GM21526 (cell line): ENCODE measurements around the gene DDX52.
"Not testable (repeated sequence)": the region's sequence is repeated elsewhere in the genome, so short reads cannot be mapped to it uniquely, and the experiment has no call there.

Source experiments
- ATAC-seq: cut with Tn5 transposase; IDR thresholded peaks from one replicate; pipeline ENCODE4 v1.9.1; 2021; ENCODE audit warnings: moderate library complexity; ENCODE audit not compliant: unreplicated experiment, low FRiP score

Gene DDX52, protein sequence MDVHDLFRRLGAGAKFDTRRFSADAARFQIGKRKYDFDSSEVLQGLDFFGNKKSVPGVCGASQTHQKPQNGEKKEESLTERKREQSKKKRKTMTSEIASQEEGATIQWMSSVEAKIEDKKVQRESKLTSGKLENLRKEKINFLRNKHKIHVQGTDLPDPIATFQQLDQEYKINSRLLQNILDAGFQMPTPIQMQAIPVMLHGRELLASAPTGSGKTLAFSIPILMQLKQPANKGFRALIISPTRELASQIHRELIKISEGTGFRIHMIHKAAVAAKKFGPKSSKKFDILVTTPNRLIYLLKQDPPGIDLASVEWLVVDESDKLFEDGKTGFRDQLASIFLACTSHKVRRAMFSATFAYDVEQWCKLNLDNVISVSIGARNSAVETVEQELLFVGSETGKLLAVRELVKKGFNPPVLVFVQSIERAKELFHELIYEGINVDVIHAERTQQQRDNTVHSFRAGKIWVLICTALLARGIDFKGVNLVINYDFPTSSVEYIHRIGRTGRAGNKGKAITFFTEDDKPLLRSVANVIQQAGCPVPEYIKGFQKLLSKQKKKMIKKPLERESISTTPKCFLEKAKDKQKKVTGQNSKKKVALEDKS

DNA sequence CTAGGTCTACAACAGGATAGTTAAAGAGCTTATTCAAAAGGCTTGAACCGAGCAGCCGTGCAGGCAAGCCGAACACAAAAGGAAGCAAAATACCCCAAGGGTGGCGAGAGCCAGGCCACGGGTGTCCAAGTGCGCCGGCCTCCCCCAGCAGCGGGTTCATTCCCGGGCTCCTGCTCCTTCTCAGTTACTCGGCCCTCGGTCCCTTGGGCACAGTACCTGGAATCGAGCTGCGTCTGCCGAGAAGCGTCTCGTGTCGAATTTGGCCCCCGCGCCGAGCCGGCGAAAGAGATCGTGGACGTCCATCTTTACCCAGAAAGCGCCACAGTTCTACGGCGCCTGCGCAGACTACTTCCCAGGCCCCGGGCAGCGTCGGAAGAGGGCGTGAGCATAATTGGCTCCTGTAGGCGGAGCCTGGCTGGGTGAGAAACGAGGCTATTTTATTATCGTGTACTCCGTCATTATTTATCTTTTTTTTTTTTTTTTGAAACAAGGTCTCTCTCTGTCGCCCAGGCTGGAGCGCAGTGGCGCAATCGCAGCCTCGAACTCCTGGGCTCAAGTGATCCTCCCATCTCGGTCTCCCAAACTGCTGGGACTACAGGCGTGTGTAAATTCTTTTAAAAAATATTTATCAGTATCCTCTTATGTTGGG, at the start of gene DDX52:
TSS of gene DDX52 (minus strand) at position 329 of the 649 bp plus-strand sequence. CDS start at position 303, 26 bp downstream.
- peak; percentile 89 for ATAC-seq

DNA sequence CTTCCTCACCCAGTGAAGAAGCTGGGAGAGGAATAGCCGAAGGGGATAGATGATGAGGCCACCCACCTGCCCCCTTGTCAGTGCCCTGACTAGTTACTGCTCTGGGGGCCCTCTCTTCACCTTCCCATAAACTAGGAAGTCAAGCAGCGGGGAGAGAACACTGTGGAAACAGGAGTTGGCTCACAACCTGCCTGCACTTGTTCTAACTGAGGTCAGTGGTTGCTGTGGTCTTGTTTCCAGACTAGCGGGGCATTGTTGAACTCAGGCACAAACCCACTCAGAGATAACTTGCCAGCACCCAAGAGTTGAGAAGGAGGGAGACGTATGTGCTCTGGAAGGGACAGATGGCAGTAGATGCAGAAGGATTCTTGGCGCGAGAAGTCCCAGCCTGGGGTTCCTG, 48.6 kb upstream of the DDX52 start:
- no peak for ATAC-seq

DNA sequence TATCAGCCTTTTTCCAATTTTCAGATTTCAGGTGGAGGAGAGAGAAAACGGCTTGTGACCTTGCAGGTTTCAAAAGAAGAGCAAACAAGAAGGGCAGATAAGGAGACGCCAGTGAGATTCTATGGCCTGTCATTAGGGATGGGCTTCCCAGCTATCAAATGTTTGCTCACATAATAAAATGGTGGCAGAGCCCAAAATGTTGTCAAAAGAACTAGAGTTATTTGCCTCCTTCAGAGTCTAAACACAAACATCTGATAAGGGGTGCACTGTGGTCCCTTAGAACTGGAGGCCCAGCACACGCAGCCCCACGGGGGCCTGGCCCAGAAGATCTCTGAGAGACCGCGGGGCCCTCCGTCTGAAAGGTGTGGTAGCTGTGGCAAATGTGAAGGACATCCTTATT, 46.1 kb upstream of the DDX52 start:
- ATAC-seq, result no peak

DNA sequence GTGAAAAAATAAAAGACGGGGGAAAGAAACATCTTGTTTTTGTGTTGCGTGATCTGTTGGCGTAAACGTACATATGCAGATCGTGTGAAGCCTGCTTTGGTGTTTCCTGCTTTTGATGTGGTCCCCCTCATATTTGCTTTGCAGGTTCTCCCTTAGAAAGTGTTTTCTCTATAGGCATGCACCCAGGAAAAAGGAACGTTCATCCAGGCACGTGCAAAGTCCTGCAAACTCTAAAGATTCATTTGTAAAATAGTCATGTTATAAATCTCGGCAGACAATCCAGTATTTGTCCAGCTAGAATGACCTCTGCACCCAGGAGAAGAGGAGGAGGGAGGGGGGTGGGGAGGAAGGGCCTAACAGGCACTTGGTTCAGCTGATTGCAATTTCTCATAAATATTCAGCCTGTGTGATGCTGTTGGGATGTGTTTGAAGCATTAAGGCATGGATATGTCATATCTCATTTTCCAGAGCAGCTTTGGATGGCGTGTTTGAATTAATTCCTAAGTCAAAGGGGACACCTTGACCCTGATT, 40.3 kb upstream of the DDX52 start:
- ATAC-seq, result no peak

DNA sequence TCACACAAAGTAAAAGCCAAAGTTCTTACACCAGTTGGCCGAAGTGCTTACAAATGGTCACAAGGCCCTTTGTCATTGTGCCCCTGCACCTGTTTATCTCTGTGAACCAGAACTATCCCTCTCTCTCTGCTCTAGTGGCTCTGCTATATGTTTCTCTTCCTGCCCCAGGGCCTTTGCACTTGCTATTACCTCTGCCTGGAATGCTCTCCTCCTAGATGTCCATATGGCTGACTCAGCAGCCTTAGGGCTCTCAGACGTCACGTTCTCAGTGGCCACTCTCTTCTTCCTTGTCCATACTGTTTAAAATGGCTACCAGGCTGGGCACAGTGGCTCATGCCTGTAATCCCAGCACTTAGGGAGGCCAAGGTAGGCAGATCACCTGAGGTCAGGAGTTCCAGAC, 38.8 kb upstream of the DDX52 start:
- ATAC-seq, result no peak

DNA sequence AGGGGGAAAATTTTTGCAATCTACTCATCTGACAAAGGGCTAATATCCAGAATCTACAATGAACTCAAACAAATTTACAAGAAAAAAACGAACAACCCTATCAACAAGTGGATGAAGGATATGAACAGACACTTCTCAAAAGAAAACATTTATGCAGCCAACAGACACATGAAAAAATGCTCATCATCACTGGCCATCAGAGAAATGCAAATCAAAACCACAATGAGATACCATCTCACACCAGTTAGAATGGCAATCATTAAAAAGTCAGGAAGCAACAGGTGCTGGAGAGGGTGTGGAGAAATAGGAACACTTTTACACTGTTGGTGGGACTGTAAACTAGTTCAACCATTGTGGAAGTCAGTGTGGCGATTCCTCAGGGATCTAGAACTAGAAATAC, 36.7 kb upstream of the DDX52 start:
- not testable (repeated sequence) for ATAC-seq

DNA sequence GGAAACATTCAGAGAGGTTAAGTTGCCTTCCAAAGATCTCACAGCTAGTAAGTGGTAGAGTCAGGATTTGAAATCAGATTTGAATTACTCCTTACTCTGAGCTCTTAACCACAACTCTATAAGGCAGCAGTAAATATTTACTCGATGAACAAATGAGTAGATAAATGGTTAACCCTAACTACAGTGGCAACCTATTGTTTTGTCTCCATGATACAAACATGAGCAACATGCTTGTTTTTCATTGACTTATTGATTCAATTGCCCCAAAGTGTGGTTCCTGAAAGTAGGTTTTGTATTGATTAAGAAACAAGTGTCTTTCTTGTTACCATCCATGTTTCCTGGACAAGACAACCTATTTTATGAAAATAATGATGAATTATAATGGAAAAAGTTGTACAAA, 34.8 kb upstream of the DDX52 start:
- no peak for ATAC-seq

DNA sequence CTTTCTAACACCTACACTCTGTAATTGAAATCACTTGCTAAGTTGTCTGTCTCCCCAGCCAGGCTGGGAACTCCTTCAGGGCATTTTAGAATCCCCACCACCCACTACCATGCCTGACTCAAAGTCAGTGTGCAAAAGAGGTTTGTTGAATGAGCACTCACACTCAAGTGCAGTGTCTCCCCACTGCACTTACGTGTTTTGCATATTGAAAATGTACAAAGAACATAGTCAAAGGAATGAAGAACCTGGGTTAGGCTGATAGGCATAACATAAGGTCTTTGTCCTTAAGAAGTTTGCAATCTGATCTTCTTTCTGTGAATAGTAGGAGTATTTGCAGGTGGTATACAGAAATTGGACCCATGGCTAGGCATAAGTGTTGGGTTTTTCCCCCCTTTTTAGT, 33.8 kb upstream of the DDX52 start:
- ATAC-seq, result no peak

DNA sequence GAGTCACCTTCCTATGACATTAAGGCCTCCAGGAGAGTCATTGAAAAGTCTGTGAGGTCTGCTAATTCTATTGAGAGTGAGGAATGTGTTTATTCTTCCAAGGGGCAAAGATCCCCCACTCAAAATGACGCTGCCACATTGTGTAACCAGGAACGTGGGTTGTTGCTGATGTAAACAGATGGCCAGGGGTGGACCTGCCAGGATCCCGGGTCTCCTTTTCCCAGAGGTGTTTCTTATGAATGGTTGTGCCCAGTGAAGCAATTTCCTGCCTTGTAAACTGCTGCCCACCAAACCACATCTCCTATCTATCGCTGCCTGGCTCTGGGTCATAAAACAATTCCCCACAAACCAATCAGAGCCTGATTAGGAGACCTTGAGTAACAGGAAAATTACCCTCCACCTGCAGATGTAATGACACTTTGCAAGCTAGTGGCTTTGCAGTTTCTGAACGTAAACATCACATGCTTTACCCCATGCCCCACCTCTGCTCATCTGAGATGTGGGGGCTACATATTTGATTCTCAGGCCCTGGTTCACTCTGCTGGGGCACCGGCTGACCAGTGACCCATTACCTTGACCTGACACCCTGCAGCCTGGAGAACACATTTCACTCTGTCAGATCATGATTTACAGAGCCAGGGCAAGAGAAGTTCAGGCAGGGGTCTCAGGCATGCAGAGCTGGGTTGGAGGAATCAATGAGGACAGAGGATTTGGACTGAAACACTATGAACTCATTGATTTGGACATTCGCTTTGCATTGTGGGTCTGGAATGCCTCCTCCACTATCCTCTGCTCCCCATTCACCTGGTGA, 33.1 kb upstream of the DDX52 start:
- ATAC-seq, result no peak

DNA sequence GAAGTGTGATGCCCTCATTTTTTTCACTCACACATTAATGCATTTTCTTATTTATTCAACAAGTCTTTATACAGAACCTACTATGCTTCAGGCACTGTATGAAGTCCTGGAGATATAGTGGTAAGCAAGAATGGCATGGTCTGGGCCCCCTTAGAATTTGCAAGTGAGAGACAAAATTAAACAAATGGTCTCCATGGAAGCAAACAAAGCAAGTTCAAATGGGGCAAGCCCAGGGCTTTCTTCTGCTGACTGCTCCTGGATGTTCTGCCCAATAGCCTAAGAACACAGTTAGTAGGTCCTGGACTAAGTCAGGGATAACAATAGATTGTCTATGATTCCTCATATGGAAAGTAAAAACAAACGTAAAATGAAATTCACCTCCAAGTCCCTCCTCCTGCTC, 31.3 kb upstream of the DDX52 start:
- ATAC-seq, result no peak

DNA sequence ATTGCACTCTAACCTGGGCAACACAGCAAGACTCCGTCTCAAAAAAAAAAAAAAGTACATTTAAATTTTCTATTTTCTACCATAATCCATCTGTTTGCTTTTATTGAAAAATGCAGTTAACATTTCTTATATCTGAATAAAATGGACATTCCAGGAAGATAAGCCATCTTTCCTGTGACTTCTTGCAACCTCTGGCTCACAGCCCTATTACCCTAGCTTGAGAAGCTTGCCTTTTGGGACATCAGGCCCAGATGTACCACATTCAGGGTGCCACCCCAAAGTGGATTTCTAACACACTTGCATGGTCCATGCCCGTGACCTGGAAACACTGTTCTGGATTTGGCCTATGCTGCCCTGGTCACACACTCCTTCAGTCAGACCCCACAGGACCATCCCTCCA, 30.1 kb upstream of the DDX52 start:
- no peak for ATAC-seq

DNA sequence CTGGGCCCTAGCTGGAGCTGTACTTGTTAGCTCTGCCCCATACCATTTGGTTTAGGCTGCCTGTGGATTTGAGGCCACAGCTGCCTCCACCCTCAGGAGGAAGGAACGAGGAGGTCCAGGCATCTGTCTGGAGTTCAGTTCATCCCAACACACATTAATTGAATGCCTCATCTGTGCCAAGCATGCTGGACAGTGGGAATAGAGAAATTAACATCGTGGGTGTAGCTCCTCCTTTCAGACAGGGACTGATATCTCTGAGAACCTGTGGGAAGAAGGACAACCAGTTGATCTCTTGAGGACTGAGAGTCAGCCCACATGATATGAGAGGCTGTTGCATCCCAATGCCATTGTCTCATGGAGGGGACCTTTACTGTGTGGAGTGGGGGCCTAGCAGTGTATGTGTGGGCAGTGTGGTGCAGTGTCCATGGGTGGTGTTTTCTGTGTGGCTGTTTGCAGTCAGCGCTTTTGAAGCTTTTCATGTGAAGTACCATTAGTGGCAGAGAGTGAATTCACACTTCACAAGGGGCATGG, 29.4 kb upstream of the DDX52 start:
- ATAC-seq, result no peak

DNA sequence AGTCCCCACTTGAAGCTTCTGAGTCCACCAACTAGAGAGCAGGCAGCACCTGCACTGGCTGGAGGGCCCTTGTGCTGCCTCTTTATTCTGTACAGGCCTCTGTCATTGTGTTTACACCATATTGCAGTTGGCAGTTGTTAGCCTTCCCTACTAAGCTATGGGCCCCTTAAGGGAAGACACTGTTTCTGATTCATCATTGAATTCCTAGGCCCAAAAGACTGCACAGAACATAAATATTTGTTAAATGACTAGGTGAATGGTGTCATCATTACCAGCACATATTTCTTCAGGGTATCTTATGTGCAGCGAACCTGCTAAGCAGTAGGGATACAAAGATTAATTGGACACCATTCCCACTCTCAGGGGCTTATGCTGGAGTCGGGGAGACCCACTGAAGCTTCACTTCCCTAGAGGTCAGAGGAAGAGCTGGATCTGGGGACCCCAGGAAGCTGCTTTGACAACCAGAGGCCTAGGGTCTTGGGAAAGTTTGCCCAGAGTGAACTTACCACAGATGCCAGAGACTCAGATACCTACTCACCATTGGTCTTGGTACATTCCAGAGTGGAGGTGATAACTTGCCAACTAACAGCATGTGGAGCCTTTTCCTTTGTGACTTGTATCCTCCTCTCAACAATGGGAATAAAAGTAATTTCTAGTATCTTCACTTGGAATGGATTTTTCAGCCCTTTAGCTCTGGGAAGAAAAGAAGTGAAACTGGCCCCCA, 28.7 kb upstream of the DDX52 start:
- no peak for ATAC-seq

DNA sequence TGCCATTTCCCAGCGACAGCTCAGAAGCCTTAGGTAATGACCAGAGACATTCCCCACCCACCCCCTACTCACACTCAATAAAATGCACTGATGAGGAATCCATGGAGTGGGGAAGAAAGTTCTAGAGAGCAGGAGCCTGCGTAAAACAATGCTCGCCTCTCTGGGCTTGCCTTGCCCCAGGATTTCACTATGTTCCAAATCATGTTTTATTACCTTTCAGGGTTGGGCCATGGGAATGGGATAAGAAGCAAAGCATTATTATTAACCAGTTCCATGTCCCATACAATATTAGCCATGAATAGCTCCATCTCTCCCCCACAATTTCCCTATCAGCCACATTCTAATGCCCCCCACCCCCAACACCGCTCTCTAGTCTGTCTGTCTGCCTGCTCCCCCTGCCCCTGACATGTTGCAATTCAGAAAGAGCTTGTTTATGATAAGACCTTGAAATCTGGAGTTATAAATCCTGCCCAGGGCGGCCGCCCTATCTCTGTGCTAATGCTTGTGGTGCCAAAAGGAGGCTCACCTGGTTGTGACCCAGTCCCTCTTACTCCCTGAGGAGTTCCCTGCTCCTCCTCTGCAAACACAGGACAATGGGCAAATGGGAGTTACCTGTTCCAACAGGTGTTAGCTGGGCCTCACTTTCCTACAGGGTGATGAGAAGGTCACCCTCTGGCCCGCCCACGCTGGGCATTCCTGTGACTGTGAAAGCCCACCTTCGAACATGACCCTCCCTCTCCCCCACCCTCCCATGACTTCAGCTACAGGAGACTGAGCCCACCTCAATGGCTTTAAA, 28.0 kb upstream of the DDX52 start:
- ATAC-seq, result no peak

DNA sequence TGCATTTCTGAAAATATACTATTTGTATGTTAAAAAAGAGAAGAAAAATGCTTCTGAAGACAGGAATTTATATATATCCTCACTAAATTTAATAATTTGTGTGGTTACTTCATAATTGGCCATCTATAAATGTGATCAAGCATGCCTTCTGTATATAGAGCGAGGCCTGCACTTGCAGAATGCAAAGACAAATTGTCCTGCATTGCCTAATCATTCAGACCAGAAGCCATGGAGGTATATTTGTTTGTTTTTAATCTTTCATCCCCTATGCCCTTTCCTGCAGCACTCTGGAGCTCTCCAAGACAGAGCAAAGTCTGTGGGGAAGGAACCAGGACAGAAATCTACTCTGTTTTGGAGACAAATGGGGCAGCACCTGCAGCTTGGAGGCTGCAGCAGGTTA, 23.8 kb upstream of the DDX52 start:
- no peak for ATAC-seq

DNA sequence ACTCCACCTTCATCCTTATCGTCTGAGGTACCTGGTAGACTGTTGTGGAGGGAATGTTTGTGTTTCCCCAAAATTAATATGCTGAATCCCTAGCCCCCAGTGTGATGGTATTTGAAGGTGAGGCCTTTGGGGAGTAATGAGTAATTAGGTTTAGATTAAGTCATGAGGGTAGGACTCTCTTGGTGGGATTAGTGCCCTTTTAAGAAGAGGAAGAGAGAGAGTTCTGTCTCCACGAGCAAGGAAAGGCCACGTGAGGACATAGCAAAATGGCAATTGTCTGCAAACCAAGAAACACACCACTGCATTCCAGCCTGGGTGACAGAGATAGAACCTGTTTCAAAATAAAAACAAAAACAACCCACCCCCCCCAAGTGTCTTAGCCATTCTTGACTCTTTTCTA, 21.0 kb upstream of the DDX52 start:
- no peak for ATAC-seq

DNA sequence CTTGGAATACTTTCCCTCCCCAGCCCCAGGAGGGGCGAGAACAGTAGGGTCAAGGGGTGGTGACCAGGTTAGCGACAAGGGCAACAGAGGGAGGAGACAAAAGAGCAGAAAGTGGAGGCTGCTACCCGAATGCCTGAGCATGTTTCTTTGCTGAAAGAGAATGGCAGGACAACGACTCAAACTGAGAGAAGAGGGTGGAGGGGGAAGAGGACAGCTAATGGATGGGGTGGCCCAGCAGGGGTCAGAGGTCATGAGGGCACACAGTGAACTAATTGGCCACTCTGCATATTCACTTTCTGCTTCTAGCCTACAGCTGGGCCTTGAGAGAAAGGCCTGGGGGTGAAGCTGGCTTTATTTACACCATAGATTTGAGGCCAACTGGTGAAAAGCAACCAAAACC, 19.1 kb upstream of the DDX52 start:
- ATAC-seq, result no peak

DNA sequence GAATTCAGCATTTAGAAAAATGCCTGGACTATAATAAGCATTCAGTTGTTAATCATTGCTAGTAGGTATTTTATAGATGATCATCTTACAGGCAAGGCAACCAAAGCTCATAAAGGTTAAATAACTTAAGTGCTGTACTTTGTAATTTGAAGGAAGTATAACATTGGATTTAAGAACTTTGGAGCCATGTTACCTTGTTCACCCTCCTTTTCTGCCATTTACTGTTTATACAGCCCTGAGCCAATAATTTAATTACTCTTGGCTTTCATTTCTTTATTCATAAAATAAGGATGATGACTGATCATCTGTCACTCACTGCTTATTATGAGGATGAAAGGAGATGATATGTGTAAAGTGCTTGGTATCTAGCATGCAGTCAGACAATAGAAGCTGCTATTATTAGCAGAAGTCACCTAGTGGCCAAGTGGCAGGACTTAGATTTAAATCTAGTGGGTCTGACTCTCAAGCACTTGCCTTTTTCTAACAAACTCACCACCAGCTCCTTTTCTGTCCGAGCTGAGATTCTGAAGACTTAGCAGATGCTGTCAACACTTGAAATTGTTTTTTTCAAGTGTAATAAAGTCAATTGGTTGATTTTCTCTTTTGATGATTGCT, 18.3 kb upstream of the DDX52 start:
- no peak for ATAC-seq

DNA sequence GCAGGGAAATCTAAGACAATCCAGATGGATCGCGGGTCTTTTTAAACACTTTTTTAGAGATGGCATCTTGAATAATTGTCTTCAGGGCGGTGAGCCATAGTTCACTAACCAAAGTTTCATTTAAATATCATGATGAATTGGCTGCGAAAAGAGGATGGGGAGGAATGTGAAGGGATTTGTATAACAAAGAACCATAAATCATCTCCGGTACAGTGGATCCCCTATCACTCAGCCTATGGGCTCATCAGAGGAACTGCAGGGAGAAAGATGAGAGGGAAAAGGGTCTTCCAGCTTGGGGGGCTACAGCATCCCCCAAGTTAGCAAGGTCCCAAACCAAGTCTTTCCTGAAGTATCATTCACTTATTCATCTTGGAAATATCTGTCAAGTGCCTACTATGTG, 16.7 kb upstream of the DDX52 start:
- no peak for ATAC-seq
